ENCODE results near the gene GALNT13. TPM values are rescaled to one million over a fixed set of nuclear protein-coding genes. Genes with fewer than 3 reads are reported as not detected.

GALNT13 gene
- total RNA-seq, 1 donor from 2014 or later: 28.4 TPM

GRCh38 chr2:154130821-154131220 is 259.1 kb downstream of the GALNT13 start:
- DNase-seq: no peak

DNA sequence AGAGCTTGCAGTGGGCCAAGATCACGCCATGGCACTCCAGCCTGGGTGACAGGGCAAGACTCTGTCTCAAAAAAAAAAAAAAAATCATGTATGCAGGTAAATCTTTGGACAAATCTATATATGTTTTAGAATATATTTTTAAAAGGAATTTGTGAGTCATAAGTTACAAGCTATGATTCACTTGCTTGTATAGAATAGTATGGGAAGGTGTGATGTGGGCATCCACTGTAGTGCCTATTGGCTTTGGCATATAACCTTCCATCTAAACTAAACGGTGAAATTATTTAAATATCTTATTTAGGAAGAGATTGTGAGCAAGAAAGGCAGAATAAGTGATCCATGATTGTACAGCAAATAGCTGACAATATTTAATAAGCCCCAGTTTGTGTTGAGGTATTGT is 261.1 kb downstream of the GALNT13 start:
- no peak for DNase-seq

DNA sequence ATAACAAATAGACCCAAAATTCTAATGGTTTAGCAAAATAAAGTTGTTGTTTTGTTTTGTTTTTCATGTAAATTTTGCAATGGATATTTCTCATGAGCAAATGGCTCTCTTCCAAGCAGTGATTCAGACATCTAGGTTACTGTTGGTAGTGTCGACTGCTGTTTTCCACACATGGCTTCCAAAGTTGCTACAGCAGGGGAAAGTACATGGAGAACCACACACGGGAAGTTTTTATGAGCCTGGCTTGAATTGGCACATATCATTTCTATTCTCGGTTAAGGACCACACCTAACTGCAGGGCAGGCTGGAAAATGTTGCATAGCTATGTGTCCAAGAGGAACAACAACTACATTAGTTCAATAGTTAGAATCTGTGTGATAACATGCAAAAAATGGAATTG is 262.1 kb downstream of the GALNT13 start:
- DNase-seq: no peak

- DNase-seq: no peak
Observed at GRCh38 chr2:154140249-154141025, 268.7 kb downstream of the GALNT13 start.

GRCh38 chr2:154142480-154142879 is 270.8 kb downstream of the GALNT13 start:
- no peak for DNase-seq

- no peak for DNase-seq
Observed at GRCh38 chr2:154143105-154143504, 271.4 kb downstream of the GALNT13 start.

- DNase-seq: no peak
Observed at GRCh38 chr2:154158101-154158500, 286.4 kb downstream of the GALNT13 start.

GRCh38 chr2:154161286-154161685 is 289.6 kb downstream of the GALNT13 start:
- DNase-seq: no peak

GRCh38 chr2:154170400-154170799 is 298.7 kb downstream of the GALNT13 start:
- DNase-seq: no peak

GRCh38 chr2:154173164-154173563 is 301.4 kb downstream of the GALNT13 start:
- no peak for DNase-seq

- no peak for DNase-seq
Observed at GRCh38 chr2:154173919-154174318, 302.2 kb downstream of the GALNT13 start.

DNA sequence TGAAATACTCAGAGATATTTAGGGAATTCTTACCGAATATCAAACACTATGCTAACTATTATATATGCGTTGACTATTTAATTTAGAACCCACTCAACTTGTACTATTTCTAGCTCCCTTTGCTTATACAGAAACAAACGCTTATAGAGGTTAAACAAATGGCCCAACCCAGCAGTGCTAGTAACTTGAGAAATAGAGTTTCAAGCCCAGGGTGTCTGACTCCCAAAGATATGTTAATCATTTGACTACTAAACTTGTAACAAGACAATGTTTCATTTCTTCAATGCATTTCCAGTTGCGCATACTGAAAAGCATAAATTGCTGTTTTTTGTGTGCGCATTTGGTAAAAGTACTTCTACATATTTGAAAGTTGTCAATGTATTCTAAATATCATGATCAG is 310.3 kb downstream of the GALNT13 start:
- no peak for DNase-seq

GRCh38 chr2:154187948-154188347 is 316.2 kb downstream of the GALNT13 start:
- DNase-seq: no peak

GRCh38 chr2:154189953-154190352 is 318.2 kb downstream of the GALNT13 start:
- DNase-seq: no peak

DNA sequence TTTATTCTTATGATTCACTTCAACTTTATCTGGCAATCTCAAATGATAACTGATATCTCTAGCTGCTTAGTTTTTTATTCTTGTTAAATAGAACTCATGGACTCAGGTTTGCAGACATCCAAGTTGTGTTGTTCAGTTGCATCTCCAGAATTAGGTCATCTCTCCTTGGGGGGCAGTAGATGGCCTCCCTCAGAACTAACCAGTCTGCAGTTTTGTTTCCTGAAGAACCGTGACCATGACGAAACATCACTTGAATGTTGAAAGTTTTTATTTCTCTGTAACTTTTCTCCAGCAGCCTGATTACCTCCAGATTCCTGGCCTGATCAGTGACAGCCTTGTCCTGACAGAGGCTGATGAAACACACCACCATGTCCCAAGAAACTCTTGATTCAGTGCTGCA is 321.5 kb downstream of the GALNT13 start:
- DNase-seq: no peak

GRCh38 chr2:154194909-154195643 is 323.4 kb downstream of the GALNT13 start:
- DNase-seq: no peak

- DNase-seq: no peak
Observed at GRCh38 chr2:154195644-154196195, 324.0 kb downstream of the GALNT13 start.

DNA sequence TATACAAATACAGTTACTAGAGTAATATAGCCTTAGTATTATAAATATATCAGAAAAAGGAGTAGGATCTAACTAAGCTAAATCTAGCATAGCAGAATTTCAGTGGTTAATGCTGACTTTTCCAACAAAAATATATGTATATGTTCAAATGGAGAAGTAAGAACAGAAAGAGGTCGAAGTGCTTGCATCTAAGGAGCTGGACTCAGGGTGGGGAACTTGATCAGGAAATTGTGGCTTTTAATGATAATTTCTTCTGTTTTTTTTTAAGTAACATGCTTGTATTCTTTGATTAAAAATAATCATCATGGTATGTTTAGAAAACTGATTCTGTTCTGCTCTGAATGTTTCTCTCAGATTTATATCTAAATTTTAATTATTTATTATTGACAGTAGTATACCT is 327.1 kb downstream of the GALNT13 start:
- DNase-seq: no peak

- DNase-seq: no peak
Observed at GRCh38 chr2:154203206-154203605, 331.5 kb downstream of the GALNT13 start.

DNA sequence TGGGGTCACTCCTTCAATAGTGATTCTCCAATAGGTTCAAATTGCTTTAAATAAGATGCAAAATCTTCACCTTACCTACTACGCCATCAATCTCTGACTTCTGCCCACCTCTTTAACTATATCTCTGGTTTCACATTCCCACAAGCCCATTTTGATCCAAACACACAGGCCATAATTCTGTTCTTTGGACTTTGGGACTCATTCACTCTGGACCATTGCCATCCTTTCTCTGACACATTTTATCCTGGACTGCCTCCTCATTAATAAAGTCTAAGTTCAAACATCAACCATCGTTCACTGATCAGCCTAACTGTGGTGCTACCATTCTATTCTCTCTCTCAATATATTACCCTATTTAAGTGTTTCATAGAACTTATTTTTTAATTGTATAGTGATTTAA is 332.2 kb downstream of the GALNT13 start:
- DNase-seq: no peak

DNA sequence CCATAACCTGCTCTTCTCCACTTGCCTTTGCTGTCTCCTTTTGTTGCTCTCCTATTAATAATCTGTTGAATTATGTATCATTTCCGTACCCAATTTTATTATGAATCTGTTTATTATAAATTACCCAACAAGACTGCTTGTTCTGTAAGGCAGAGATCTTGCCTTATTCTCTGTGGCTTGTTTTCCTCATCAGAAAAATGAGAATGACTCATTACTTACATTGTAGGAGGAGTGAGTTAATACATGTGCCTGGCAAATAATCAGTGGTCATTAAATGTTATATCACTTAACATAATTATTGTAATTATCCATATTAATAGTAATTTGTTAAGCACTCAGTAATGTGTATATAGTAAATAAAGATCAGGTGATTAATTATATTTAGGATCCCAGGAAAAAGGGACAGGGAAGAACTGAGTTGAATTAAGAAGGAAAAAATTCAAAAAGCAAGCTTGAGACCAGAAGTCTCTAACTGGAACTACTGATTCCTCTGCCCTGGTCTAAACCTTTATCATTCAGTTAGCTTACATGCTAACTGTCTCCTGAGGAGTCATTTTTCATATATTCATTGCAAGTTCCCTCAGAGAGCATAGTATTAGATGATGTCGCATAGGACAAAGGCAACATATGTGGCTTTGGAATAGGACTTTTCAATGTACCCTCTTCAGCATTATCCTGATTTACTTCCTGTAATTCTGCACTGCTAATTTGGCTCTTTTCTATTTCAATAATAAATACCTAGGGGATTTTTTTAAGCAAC is 335.7 kb downstream of the GALNT13 start:
- DNase-seq: no peak

DNA sequence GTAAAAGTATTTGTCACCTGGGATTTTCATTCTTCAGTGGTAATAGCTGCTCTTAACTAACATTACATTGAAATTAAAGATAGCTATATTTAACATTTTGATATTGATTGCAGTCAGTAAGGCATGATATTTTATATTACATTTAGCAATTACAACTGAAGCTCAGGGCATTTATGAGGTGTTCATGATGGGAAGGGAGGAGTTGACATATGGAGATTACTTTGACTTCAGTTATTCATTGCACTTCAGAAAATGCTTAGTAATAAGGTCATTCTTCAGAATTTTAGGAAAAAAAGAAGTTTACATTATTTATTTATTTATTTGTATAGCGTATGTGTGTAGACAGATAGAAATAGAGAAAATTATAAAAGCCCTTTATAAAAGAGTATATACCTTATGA is 352.0 kb downstream of the GALNT13 start:
- DNase-seq: no peak

DNA sequence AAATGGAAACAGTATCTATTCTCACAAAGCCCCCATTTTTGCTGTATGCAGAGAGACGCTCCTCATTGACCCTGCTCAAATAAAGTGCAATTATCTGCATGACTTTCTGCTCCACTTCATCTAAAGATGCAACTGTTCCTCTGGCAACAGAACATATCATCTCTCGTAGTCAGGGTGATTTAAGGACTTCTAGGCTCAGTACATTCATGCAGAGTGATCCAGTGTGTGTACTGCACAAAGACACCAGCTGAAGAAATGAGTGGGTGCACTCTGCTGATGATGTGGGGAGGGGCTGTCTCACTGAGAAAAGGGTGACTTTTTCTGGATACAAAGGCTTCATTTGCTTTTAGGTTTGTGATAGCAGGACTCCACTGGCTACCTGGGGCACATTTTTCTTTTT is 355.2 kb downstream of the GALNT13 start:
- DNase-seq: no peak
